HG03432 (cell line): Measurements from ENCODE around the gene GAL3ST2.
"Not testable (repeated sequence)": the region's sequence is repeated elsewhere in the genome, so short reads cannot be mapped to it uniquely, and the experiment has no call there.

ENCODE experiments used
- ATAC-seq: cut with Tn5 transposase; IDR thresholded peaks from one replicate; pipeline ENCODE4 v1.9.1; 2021; ENCODE audit warnings: mild to moderate bottlenecking, moderate library complexity; ENCODE audit not compliant: unreplicated experiment

Gene GAL3ST2

DNA sequence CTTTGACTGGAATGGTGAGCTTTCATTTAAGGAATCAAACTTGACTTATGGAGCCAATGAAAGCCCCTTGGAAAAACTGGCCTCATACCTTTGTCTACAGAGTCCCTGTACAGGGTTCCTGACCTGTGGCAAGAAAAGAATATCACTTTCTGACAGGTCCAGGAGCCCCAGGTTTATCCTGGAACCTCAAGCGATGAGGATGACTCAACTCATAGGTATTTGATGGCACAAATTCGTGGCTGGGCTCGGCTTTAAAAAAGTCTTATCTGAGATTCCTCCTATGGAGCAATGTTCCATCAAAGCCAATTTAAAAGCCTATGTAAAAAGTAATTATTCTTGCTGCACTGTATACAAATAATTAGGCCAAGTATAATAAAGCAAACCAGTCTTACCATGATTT, 14.8 kb downstream of the GAL3ST2 start:
- not testable (repeated sequence) for ATAC-seq

DNA sequence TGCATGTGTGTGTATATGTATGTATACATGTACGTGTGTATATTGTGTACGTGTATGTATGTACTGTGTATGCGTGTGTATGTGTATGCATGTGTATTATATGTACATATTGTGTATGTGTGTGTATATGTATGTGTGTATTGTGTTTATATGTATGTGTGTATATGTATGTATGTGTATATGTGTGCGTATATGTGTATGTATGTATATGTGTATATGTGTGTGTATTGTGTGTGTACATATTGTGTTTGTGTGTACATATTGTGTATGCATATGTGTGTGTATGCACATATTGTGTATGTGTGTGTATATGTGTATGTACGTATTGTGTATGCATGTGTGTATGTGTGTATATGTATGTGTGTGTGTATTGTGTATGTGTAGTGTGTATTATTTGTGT, 16.8 kb downstream of the GAL3ST2 start:
- no peak for ATAC-seq

DNA sequence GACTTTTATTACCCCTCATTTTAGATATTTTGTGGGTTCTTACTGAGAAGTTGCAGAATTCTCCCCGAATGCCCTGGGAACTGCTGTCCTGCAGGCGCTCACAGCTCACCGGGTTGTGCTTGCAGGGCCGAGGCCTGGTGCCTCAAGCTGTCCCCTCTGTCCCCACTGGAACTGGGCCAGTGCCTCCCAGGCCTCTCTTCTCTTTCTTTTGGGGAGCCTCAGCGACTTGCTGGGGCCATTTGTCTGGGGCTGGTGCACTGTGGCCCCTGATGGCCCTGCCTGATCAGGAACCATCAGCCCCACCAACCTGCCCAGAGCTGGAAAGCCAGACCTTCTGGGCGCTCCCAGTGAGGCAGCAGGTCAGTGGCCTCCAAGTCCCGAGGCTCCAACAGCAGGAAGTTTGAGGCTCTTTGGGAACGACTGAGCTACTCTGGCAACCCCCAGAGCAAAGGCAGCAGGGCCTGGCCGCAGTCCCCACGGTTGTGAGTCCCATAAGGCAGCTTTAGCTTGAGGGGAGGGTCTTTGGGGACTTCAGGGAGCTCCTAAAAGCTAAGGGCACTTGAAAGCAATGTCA, 17.7 kb downstream of the GAL3ST2 start:
- ATAC-seq: no peak

DNA sequence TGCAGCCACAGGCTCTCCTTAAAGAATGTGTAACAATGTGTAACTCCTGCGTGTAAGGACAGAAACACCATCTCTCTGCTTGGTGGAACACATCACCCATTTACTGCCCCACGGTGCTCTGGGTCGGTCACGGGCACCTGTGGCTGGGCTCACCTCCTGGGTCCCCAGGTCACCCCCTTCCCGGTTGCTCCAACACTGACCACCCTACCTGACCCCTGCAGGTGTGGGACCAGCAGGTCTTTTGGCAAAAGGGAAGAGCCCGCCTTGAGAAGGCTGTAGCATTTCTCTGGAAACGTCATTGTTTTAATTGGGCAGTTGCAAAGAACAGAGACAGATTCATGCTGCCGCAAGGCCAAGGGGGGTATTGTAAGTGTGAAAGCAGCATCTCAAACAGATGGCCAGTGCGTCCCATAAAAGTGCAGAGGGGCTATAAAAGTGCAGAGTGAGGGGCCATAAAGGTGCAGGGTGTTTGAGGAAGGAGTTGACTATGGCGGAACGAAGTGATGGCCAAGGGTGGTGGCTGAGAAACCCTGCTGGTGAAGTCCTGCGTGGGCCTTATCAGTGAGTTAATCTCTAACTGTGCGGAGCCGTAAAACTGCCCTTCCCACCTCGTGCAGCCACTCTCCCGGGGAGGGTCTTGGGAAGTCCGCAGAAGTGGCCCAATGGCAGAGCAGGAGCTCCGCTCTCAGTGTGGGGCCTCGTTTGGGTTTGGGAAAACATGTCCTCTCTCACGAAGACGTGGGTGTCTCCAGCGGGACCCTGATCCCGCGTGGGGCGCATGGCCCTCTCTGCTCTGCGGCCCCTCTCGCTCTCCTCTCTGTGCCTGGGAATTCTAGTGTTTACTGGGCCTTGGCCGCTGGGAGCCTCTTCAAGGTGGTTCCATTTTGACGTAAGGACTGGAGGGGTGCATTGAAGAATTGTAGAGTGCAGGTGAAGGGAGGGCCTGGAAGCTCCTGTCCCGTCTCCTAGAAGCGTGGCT, 18.7 kb downstream of the GAL3ST2 start:
- ATAC-seq: no peak

DNA sequence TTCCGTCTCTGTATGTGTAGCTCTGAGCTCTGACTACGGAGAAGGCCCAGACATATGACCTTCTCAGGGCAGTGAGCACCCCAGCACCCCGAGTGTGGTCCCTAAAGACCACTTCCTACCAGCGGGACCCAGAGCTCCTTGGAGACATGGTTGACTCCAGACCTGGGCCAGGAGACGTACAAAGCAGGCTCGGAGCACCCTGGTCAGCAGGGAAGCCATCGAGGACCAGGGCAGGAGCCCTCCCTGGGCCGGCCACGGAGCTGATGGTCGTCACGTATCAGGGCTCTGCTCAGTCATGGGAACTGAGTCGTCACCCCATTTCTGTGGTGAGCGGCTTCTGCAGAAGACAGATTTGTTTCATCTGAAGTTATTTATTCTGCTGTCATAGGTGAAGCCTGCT, 19.6 kb downstream of the GAL3ST2 start:
- no peak for ATAC-seq

DNA sequence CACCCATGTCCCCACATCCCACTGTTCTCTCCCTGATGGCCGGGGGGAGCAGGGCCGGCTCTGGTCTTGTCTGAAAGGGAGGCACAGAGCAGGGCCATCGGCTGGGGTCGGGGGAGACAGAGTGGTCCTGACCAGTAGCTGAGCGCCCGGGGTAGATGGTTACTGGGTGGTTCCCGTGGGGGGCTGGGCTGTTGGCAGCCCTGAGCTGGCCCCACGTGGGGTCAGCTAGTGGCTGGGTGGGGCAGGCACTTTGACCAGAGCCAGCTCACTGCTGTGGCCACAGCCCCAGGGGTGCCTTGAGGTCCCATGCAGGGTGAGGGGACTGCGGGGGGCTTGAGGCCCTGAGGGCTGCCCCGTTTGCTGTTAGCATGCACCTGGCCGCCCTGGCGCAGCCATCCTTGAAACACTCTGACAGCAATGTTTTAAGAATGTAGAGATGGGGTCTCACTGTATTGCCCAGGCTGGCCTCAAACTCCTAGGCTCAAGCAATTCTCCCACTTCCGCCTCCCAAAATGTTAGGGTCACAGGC, 20.1 kb downstream of the GAL3ST2 start:
- ATAC-seq: no peak

DNA sequence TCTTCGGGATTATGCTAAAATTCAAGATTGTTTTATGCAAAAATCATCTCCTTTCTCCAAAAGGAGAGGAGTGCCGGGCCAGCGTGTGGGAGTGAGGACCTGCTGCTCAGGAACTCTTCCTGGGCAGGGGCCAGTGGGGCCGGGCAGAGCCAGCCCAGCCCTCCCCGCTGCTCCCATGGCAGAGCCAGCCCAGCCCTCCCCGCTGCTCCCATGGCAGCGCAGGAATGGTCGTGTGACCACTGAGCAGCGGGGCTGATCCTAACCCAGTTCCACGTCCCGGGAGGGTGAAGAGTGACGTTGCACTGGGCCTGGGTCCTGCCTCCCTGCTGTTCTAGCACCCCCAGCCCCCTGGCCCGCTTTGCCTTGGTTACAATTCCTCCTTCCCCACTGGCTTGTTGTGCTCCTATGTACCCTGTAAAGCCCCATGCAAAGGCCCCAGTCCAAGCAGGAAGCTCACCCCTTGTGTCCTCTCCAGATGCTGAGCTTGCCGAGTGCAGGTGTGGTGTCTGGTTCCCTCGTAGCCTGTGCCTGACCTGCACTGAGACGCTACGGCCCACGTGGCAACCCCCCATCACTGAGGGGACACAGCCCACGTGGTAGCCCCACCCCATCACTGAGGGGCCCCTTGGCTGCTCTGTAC, 20.9 kb downstream of the GAL3ST2 start:
- ATAC-seq: no peak

DNA sequence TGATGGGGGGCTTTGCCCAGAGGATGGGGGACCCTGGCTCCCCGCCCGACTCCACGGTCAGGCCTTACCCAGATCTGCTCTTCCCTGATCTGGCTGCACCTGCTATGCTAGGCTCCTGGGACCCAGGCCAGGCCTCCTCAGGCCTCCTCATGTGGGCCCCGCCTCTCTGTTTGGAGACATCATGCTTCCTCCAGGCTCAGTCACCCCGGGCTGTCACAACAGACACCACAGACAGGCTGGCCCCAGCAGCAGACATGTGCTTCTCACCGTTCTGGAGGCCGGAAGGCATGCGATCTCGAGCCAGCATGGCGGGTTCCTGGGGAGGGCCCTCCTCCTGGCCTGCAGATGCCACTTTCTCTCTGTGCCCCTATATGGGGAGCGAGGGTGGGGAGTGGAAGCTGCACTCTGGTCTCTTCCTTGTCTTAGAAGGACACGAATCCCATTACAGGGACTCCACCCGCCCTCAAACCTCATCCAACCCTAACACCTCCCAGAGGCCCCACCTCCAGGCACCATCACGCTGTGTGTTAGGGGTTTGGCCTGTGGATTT, 21.5 kb downstream of the GAL3ST2 start:
- ATAC-seq: no peak

DNA sequence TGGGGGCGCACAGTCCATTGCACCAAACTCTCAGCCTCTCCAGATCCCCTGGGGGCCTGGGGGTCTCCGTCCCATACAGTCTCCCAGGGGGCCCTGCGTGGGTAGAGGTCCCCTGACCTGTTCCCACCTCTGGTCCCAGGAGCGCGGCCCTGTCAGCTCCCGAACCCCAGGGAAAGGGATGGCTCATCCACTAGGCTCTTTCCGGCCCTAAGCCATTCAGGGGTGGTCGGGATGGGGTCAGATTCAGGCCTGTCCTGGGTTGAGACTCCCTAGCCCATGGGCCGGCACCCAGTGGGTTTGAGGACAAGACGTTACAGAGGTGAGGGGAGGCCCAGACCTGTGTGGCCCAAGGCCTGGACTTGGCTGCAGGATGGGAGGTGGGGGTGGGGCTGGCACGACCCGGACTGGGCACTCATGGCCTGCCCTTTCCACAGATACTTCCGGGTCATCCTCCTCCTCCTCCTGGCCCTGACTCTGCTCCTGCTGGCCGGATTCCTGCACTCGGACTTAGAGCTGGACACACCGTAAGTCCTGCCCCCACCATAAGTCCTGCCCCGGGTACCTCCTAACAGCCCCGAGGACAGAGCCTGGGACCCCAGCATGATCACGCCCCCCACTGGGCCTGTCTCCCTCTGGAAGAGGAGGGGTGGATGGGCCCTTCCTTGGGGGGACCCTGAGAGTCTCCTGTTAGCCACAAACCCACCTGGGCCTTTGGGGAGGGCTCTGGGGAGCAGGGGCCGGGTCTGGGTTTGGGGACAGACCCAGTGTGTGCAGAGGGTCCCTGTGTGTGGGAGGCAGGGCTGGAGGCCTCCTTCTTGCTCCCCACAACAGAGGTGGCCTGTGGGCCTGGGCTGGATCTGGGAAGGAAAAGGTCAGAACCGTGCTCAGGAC, 22.3 kb downstream of the GAL3ST2 start:
- ATAC-seq: no peak

DNA sequence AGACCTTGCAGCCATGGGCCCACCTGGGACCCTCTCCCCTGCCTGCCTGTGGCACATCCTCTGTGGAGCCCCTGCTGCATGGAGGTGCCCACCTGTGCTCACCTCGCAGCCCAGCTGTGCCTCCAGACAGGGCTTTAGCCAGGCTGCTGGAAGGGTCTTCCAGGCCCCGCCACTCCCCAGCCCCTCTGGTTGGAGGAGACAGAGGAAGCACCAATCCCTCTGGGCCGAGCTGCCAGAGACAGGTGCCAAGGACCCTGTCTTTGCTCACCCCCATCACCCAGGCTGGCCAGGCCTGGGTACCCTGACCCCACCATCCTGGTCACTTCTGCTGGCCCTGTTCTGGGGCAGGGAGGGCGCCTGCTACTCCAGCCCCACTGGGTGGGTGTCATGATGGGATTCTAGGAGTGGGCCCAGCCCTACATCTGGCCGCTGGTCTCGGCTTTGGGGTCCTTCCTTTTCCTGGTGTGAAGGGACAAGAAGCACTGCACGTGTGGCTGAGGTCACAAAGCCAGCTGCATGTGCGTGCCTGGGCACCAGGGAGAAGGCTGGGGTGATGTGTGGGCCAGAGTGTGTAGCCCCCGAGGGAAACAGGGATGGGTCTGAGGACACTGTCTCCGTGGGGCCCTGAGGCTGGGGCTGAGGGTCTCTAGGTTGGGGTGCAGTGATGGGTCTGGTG, 23.0 kb downstream of the GAL3ST2 start:
- ATAC-seq: no peak

DNA sequence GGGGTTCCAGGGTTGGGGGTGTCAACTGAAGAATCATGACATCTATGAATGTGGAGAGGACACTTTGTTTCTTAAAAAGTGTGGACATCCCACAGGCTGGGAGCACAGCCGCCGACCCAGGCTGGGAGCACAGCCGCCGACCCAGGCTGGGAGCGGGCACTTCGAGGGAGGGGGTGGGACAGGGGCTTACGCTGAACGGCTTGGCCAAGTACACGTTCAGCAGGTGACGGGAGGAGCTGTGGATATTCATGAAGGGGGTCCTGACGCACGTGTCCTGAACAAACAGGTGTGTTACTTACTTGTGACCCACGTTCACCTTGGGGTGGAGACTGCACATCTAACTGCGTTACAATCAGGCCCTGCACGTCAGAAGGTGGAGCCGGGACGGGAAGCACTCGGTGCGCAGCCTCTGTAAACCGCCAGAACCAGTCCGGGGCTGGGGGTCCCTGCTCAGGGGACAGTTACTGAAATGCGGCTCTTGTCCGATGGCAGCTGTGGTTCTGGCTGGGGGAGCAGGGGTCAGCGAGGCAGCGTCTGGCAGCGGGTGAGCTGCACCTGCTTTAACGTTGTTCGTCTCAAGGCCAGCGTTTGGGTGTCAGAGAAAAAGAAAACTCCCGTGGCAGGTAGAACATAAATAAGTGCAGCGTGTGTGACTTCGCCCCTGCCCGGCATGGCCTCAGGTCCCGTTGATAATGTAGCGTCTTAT, 23.7 kb downstream of the GAL3ST2 start:
- not testable (repeated sequence) for ATAC-seq

DNA sequence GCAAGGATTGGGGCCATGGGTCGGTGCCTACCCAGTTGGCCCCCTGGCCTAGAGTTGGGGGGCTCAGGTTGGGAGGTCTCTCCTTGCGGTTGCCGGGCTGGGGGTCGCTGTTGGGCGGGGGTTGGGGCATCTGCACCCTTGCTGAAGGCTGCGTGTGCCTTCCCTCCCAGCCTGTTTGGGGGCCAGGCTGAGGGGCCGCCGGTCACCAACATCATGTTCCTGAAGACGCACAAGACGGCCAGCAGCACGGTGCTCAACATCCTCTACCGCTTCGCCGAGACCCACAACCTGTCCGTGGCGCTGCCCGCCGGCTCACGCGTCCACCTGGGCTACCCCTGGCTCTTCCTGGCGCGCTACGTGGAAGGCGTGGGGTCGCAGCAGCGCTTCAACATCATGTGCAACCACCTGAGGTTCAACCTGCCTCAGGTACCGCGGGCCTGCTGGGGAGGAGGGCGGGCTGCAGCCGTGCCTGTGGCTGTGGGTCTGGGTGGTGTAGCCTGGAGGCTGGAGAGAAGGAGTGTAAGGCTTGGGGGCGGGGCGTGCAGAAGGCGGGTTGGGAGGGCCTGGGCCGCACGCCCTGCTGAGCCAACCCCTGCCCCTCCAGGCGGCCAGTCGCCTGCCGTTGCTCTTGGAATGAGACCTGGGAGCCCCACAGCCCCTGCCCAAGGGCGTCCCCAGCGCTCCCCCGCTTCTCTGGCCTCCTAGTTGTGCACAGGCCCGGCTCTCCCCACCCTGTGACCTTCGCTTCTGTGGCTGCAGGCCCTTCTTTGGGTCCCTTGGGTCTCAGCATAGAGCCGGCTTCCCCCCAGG, 25.2 kb downstream of the GAL3ST2 start:
- ATAC-seq: no peak

DNA sequence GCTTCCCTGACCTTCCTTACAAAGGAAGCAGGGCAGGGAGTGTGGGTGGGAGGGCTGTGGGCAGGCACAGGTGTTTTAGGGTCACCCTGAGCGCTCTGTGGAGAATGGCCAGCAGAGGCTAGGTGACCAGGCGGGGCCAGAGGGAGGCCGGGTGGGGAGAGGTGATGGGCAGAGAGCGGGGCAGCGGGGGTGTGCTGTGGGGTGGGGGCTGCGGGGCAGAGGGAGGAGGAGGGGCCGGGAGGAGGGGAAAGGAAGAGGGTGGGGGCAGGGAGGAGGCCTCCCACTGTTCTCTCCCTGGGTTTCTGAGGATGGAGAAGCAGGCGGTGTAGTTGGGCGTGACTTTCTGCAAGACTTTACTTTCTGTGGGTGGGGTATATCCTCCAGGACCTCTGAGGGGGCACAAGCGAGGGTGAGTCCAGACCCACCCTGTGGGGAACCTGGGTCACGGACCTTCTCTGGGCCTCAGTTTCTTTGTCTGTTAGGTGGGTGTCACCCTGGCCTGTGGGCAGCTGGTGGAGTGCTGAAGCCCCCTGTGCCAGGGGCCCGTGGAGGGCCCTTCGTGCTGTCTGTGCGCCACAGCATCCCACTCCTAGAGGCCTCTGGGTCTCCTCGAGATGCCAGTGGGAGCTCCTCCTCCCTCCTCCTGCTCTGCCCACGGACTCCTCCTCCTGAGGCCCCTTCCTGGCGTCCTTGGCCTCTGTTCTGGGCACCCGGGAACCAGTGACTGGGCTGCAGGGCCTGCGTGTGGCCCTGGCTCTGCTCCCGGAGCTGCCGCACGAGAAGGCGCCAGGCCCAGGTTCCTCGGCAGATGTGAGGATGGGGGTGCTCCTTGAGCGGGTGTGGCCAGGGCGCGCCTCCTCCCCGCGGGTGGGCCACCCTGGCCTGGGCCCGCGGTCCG, 26.0 kb downstream of the GAL3ST2 start:
- ATAC-seq: no peak

DNA sequence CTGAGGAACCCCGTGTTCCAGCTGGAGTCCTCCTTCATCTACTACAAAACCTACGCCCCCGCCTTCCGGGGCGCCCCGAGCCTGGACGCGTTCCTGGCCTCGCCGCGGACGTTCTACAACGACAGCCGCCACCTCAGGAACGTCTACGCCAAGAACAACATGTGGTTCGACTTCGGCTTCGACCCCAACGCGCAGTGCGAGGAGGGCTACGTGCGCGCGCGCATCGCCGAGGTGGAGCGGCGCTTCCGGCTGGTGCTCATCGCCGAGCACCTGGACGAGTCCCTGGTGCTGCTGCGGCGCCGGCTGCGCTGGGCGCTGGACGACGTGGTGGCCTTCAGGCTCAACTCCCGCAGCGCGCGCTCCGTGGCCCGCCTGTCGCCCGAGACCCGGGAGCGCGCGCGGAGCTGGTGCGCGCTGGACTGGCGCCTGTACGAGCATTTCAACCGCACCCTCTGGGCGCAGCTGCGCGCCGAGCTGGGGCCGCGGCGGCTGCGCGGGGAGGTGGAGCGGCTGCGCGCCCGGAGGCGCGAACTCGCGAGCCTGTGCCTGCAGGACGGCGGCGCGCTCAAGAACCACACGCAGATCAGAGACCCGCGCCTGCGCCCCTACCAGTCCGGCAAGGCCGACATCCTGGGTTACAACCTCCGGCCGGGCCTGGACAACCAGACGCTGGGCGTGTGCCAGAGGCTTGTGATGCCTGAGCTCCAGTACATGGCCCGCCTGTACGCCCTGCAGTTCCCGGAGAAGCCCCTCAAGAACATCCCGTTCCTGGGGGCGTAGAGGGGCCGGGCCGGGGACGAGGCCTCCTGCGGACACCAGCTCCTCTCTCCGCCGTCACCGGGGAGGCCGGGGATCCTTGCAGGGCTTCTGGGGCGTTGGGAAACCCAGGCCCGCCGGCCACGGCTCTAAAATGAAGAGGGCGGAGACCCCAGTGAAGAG, 27.0 kb downstream of the GAL3ST2 start:
- ATAC-seq: peak; percentile 56

DNA sequence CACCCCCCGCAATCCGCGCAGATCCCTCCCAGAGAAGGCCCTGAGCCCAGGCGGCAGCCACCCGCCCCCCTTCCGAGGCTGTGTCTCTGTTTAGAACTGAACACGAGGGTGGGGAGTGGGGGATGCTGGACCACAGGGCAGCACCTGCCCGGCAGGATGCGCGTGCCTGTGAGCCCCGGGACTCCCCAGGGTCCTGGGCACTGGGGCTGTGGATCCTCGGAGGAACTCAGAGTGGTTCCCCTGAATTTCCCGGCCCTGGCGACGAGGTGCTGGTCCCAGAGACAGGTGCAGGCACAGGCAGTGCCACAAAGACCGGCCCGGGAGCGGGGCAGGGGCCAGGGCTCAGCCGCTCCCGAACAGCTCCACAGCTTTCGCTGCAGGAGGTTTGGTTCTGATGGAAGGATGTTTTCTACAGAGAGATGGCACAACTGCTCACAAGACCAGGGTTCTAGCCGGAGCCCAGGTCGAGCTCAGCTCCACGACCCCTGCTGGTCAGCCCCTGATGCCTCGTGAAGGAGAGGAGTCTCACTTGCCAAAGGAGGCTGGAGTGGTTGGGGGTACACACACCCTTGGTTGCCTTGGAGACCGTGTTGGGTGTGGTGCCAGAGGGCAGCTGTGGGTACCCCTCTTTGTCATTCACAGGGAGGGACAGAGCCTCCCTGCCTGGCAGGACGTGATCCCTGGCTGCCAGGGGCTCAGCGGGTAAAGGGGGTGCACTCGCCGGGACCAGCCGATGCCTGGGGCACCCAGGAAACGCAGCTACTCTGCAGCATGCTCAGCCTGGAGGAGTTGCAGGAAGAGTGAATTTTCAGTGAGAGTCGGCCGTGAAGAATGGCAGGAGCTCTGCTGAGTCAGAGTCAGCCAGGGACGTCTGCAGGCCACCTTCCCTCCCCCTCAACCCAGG, 28.0 kb downstream of the GAL3ST2 start:
- peak; percentile 12 for ATAC-seq
